Fibroblast of lung (primary cell): ENCODE results near the gene AOC1.

Experiments
- CTCF ChIP-seq, 2 donors: IDR thresholded peaks in 1 of 2; conservative IDR thresholded peaks in 1 of 2; 1 replicate in 1 of 2; 2 replicates in 1 of 2; pipeline ENCODE4 v1.5.1; 2011 to 2012; ENCODE audit warnings: low read length in 2 of 2, control low read depth in 1 of 2, inconsistent platforms in 1 of 2, low read depth in 1 of 2, mild to moderate bottlenecking in 1 of 2
- EZH2 ChIP-seq: IDR thresholded peaks from 2 replicates; pipeline ENCODE4 v1.5.1; 2012; ENCODE audit warnings: low read length, control low read depth, mild to moderate bottlenecking; ENCODE audit errors: missing control alignments

- TF ChIP-seq CTCF (conservative IDR thresholded peaks at IDR 0.05 in 1 of 2, IDR thresholded peaks at IDR 0.05 in 1 of 2; ENCODE audit: low read depth in 1 of 2, low read length in 2 of 2): no peak
- no peak for TF ChIP-seq EZH2
Observed at GRCh38 chr7:150900675-150901074, 48.4 kb downstream of the AOC1 start.
